Stimulated activated CD4-positive, alpha-beta T cell treated with anti-CD3 and anti-CD28 coated beads, Interleukin-4, amount 100 ng/mL, for 24 hours (primary cell): ENCODE measurements around the gene RFX8.

Experiments
- DNase-seq: peaks from one replicate; pipeline ENCODE4 v3.0.0-alpha.2; 2020

Gene RFX8

GRCh38 chr2:101405351-101405899 lies 69.5 kb downstream of the RFX8 start:
- DNase-seq = no peak

GRCh38 chr2:101403745-101404144 lies 71.2 kb downstream of the RFX8 start:
- no peak for DNase-seq

- no peak for DNase-seq
Observed at GRCh38 chr2:101402630-101403029, 72.3 kb downstream of the RFX8 start.

GRCh38 chr2:101401906-101402305 lies 73.0 kb downstream of the RFX8 start:
- no peak for DNase-seq

GRCh38 chr2:101401326-101401665 lies 73.6 kb downstream of the RFX8 start:
- DNase-seq = no peak

- no peak for DNase-seq
Observed at GRCh38 chr2:101400506-101401325, 74.2 kb downstream of the RFX8 start.

- DNase-seq = no peak
Observed at GRCh38 chr2:101400048-101400447, 74.9 kb downstream of the RFX8 start.

GRCh38 chr2:101399021-101399799 lies 75.7 kb downstream of the RFX8 start:
- no peak for DNase-seq

- no peak for DNase-seq
Observed at GRCh38 chr2:101398116-101398821, 76.6 kb downstream of the RFX8 start.

- DNase-seq = no peak
Observed at GRCh38 chr2:101396316-101396717, 78.6 kb downstream of the RFX8 start.

GRCh38 chr2:101395545-101396315 lies 79.2 kb downstream of the RFX8 start:
- no peak for DNase-seq

GRCh38 chr2:101388232-101388631 lies 86.7 kb downstream of the RFX8 start:
- no peak for DNase-seq

- DNase-seq = peak; percentile 47
Observed at GRCh38 chr2:101387151-101387834, 87.6 kb downstream of the RFX8 start, which contains the start of gene CREG2. Gene CREG2, minus strand, starts transcription at chr2:101387503. Its CDS starts 46 bp downstream, at chr2:101387457.

GRCh38 chr2:101386599-101387150 lies 88.2 kb downstream of the RFX8 start:
- no peak for DNase-seq

- no peak for DNase-seq
Observed at GRCh38 chr2:101383016-101383541, 91.8 kb downstream of the RFX8 start.

GRCh38 chr2:101382442-101382841 lies 92.5 kb downstream of the RFX8 start:
- DNase-seq = no peak

GRCh38 chr2:101380376-101380775 lies 94.5 kb downstream of the RFX8 start:
- no peak for DNase-seq

GRCh38 chr2:101379091-101379490 lies 95.8 kb downstream of the RFX8 start:
- DNase-seq = no peak

GRCh38 chr2:101375653-101376052 lies 99.3 kb downstream of the RFX8 start:
- no peak for DNase-seq

GRCh38 chr2:101374821-101375561 lies 99.9 kb downstream of the RFX8 start:
- DNase-seq = no peak
